Omental fat pad (tissue), 4 donors: ENCODE measurements around the gene NSDHL. TPM values are rescaled to one million over a fixed set of nuclear protein-coding genes. Genes with fewer than 3 reads are reported as not detected.
A peak's percentile ranks its signal among the peaks of the same experiment; 100 is the strongest.

Source experiments
- ATAC-seq: fragments of 150-250 bp; one replicate; pipeline ENCODE4 v1.9.1; 2016; ENCODE audit warnings: mild to moderate bottlenecking, moderate library complexity; ENCODE audit not compliant: low FRiP score
- DNase-seq: peaks from one replicate; pipeline ENCODE4 v3.0.0-alpha.2; 2019; ENCODE audit warnings: low spot score
- CTCF ChIP-seq, 3 donors: fragments of 450-650 bp; IDR thresholded peaks; one replicate each; pipeline ENCODE4 v1.5.1; 2016 to 2017; ENCODE audit warnings: antibody characterized with exemption in 3 of 3, mild to moderate bottlenecking in 3 of 3, moderate library complexity in 2 of 3
- total RNA-seq, 4 donors: library from RNA; depleted of rRNA; stranded (reverse); fragments of >200 nt; gene quantifications; one replicate each; pipeline ENCODE4 v1.1.0, GENCODE V29; 2016

NSDHL gene
- total RNA-seq, 4 donors from 2014 or later = 13.2 to 55.3 (median 25.9) TPM

- no peak for DNase-seq
- TF ChIP-seq CTCF (IDR thresholded peaks at IDR 0.05) = no peak
- ATAC-seq = no peak
Observed at GRCh38 chrX:152892999-152893891, 62.4 kb downstream of the NSDHL start.

GRCh38 chrX:152893980-152894610 lies 63.2 kb downstream of the NSDHL start:
- TF ChIP-seq CTCF (IDR thresholded peaks at IDR 0.05) = no peak
- DNase-seq (no peak), ATAC-seq (no peak)

GRCh38 chrX:152895121-152895520 lies 64.3 kb downstream of the NSDHL start:
- no peak for TF ChIP-seq CTCF (IDR thresholded peaks at IDR 0.05)
- DNase-seq = no peak
- no peak for ATAC-seq

GRCh38 chrX:152895724-152896420 lies 65.0 kb downstream of the NSDHL start:
- DNase-seq (no peak), ATAC-seq (no peak)

GRCh38 chrX:152896450-152896849 lies 65.6 kb downstream of the NSDHL start:
- TF ChIP-seq CTCF (IDR thresholded peaks at IDR 0.05) = no peak
- ATAC-seq (no peak), DNase-seq (no peak)

More at GRCh38 chrX:152895724-152896420, 65.0 kb downstream of the NSDHL start:
- no peak for TF ChIP-seq CTCF (IDR thresholded peaks at IDR 0.05)

- ATAC-seq (peak; percentile 62), DNase-seq (no peak)
- no peak for TF ChIP-seq CTCF (IDR thresholded peaks at IDR 0.05)
Observed at GRCh38 chrX:152897222-152898131, 66.6 kb downstream of the NSDHL start, which contains the start of gene ZNF185. TSS of gene ZNF185 (plus strand) at chrX:152898067. CDS start at chrX:152914490, 16,423 bp downstream.
